Parathyroid adenoma (tissue), 2 donors: ENCODE measurements around the gene CEP63.

ENCODE experiments used
- H2AFZ ChIP-seq: fragments of 300-600 bp; sonication (generic); one replicate; pipeline ENCODE4 v1.7.0; 2017; ENCODE audit warnings: antibody characterized with exemption, mild to moderate bottlenecking
- H3K27ac ChIP-seq: fragments of 300-600 bp; sonication (generic); one replicate; pipeline ENCODE4 v1.7.0; 2017
- H3K27me3 ChIP-seq: fragments of 300-600 bp; sonication (generic); one replicate; pipeline ENCODE4 v1.7.0; 2017; ENCODE audit warnings: low read length; ENCODE audit not compliant: control insufficient read depth, insufficient read depth
- H3K36me3 ChIP-seq: fragments of 300-600 bp; sonication (generic); one replicate; pipeline ENCODE4 v1.7.0; 2017; ENCODE audit warnings: low read length; ENCODE audit not compliant: control insufficient read depth, insufficient read depth
- H3K4me1 ChIP-seq: fragments of 300-600 bp; sonication (generic); one replicate; pipeline ENCODE4 v1.7.0; 2017; ENCODE audit warnings: control low read depth
- H3K4me2 ChIP-seq: fragments of 300-600 bp; sonication (generic); one replicate; pipeline ENCODE4 v1.7.0; 2017; ENCODE audit warnings: low read length
- H3K4me3 ChIP-seq: fragments of 300-600 bp; sonication (generic); one replicate; pipeline ENCODE4 v1.7.0; 2017; ENCODE audit warnings: low read depth, low read length
- H3K79me2 ChIP-seq: fragments of 300-600 bp; sonication (generic); one replicate; pipeline ENCODE4 v1.7.0; 2017; ENCODE audit warnings: control low read depth
- H3K9ac ChIP-seq: fragments of 300-600 bp; sonication (generic); one replicate; pipeline ENCODE4 v1.7.0; 2017; ENCODE audit warnings: mild to moderate bottlenecking
- H3K9me3 ChIP-seq: fragments of 300-600 bp; sonication (generic); one replicate; pipeline ENCODE4 v1.7.0; 2017; ENCODE audit warnings: low read length; ENCODE audit not compliant: control insufficient read depth
- TF ChIP-seq, protein P1 (sequence below): fragments of 300-600 bp; sonication (generic); IDR thresholded peaks from one replicate; pipeline ENCODE4 v1.7.0; 2017; ENCODE audit warnings: antibody characterized with exemption, mild to moderate bottlenecking
- donor health status: primary hyperparathyroidism.

Gene CEP63

DNA sequence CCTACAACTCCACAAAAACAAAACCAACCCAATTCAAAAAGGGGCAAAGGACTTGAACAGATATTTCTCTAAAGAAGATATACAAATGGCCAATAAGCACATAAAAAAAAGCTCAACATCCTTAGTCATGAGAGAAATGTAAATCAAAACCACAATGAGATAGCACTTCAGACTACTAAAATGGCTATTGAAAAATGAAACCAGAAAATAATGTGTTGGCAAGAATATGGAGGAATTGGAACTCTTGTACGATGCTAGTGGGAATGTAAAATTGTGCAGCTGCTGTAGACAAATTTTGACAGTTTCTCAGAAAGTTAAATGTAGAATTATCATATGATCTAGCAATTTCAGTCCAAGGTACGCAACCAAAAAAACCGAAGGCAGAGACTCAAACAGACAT lies 136.0 kb downstream of the CEP63 start:
- no peaks in the 10 kb centered on the region for H3K27me3 ChIP-seq
- no peaks in the 10 kb centered on the region for H3K79me2 ChIP-seq
- no peaks in the 10 kb centered on the region for H3K4me1 ChIP-seq
- no peak overlapping the region for H3K27ac ChIP-seq
- H3K9me3 ChIP-seq = no peaks in the 10 kb centered on the region
- H2AFZ ChIP-seq = no peak overlapping the region
- no peak overlapping the region for H3K4me2 ChIP-seq
- H3K36me3 ChIP-seq = no peaks in the 10 kb centered on the region
- no peak overlapping the region for H3K9ac ChIP-seq
- H3K4me3 ChIP-seq = no peak overlapping the region
- TF ChIP-seq, protein P1, sequence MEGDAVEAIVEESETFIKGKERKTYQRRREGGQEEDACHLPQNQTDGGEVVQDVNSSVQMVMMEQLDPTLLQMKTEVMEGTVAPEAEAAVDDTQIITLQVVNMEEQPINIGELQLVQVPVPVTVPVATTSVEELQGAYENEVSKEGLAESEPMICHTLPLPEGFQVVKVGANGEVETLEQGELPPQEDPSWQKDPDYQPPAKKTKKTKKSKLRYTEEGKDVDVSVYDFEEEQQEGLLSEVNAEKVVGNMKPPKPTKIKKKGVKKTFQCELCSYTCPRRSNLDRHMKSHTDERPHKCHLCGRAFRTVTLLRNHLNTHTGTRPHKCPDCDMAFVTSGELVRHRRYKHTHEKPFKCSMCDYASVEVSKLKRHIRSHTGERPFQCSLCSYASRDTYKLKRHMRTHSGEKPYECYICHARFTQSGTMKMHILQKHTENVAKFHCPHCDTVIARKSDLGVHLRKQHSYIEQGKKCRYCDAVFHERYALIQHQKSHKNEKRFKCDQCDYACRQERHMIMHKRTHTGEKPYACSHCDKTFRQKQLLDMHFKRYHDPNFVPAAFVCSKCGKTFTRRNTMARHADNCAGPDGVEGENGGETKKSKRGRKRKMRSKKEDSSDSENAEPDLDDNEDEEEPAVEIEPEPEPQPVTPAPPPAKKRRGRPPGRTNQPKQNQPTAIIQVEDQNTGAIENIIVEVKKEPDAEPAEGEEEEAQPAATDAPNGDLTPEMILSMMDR = no peak

DNA sequence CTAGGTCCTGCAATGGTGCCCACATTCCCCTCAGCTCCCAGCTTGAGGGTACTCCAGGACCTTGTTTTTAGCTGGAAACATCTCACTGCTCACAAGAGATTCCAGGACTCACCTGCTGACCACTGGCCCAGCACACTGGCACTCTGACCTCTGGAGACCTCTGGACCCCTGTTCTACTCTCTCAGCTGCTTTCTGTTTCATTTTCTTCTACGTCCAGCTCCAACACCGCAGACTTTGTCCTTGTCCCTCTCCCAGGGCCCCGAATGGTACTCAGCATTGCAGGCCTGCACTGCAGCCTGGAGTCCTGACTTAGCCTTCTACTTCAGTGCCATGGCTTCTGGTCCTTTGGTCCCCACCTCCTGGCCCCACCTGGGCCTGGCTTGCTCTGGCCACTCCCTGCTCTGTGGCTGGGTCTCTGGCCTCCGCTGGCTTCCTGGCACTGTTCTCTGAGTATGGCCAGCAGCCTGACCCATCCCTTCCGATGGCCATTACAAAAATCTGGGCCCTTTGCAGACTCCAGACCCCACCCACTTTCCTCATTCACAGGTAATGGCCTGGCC lies 137.0 kb downstream of the CEP63 start:
- Histone ChIP-seq H3K79me2 (no peaks in the 10 kb centered on the region), H3K27me3 (no peaks in the 10 kb centered on the region), H3K27ac (no peak overlapping the region), H3K9me3 (no peaks in the 10 kb centered on the region), H3K4me3 (no peak overlapping the region), H2AFZ (no peak overlapping the region), H3K9ac (no peak overlapping the region), H3K4me2 (no peak overlapping the region), H3K4me1 (no peaks in the 10 kb centered on the region), H3K36me3 (no peaks in the 10 kb centered on the region)
- TF ChIP-seq, protein P1 = no peak

DNA sequence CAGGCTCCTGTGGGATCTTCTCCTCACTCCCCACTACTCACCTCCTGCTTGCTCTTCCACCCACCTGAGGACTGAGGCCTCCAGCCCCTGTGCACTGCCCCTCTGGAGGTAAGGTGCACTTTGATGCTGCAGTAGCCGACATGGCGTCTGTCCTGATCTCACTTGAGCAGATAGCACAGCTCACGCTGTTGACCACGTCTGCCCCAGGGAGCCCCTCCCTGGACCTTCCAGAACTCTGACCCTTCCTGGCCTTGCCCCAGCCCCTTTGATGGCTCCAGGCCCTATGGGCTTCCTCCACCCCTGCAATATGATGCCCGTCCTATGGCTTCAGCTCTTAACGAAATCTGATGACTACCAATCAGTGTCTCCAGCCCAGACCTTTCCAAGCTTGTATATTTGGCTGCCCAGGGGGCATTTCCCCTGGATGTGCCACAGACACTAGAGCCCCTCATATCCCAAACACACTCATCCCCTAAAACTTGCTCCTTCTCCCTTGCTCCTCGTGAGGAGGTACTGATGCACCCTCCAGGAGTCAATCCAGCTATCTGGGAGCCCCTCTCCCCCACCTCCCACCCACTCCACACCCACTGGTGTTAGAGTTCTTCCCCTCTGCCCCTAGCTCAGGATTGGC lies 137.9 kb downstream of the CEP63 start:
- Histone ChIP-seq H3K79me2 (no peaks in the 10 kb centered on the region), H3K27me3 (no peaks in the 10 kb centered on the region), H2AFZ (no peak overlapping the region), H3K36me3 (no peaks in the 10 kb centered on the region), H3K4me3 (no peak overlapping the region), H3K9ac (no peak overlapping the region), H3K27ac (no peak overlapping the region), H3K4me1 (no peaks in the 10 kb centered on the region), H3K9me3 (no peaks in the 10 kb centered on the region), H3K4me2 (no peak overlapping the region)
- TF ChIP-seq, protein P1 = no peak
